HUES6 (cell line): ENCODE data around the gene KLHL10.
"Not testable (repeated sequence)": the region's sequence is repeated elsewhere in the genome, so short reads cannot be mapped to it uniquely, and the experiment has no call there.

Experiments
- H3K27ac ChIP-seq: 2 replicates; pipeline ENCODE4 v1.7.0; 2013; ENCODE audit warnings: low read depth, mild to moderate bottlenecking, low read length, inconsistent platforms
- H3K27me3 ChIP-seq: 2 replicates; pipeline ENCODE4 v1.6.1; 2013; ENCODE audit warnings: low read length; ENCODE audit not compliant: control insufficient read depth, insufficient read depth
- H3K36me3 ChIP-seq: 2 replicates; pipeline ENCODE4 v1.6.1; 2013; ENCODE audit warnings: low read length; ENCODE audit not compliant: control insufficient read depth, insufficient read depth
- H3K4me1 ChIP-seq: 2 replicates; pipeline ENCODE4 v1.6.1; 2013; ENCODE audit warnings: low read length; ENCODE audit not compliant: control insufficient read depth, insufficient read depth
- H3K4me3 ChIP-seq: 2 replicates; pipeline ENCODE4 v1.5.1; 2013; ENCODE audit warnings: low read depth, low read length
- H3K9ac ChIP-seq: one replicate; pipeline ENCODE4 v1.6.1; 2013; ENCODE audit warnings: mild to moderate bottlenecking, low read length
- H3K9me3 ChIP-seq: 2 replicates; pipeline ENCODE4 v1.6.1; 2013; ENCODE audit warnings: low read depth, low read length; ENCODE audit not compliant: control insufficient read depth, insufficient read depth

Gene KLHL10

GRCh38 chr17:41816637-41817320 lies 20.8 kb upstream of the KLHL10 start:
- Histone ChIP-seq H3K27ac (no peak overlapping the region), H3K9ac (no peak overlapping the region), H3K36me3 (peaks cover 38% of the 10 kb centered on the region), H3K27me3 (no peaks in the 10 kb centered on the region), H3K9me3 (no peaks in the 10 kb centered on the region), H3K4me1 (peaks cover 18% of the 10 kb centered on the region), H3K4me3 (no peak overlapping the region)

GRCh38 chr17:41818024-41818423 lies 19.6 kb upstream of the KLHL10 start:
- Histone ChIP-seq H3K4me3 (no peak overlapping the region), H3K36me3 (peaks cover 44% of the 10 kb centered on the region), H3K9ac (no peak overlapping the region), H3K27me3 (no peaks in the 10 kb centered on the region), H3K9me3 (no peaks in the 10 kb centered on the region), H3K27ac (no peak overlapping the region), H3K4me1 (peaks cover 18% of the 10 kb centered on the region)

GRCh38 chr17:41821776-41822175 lies 15.8 kb upstream of the KLHL10 start:
- Histone ChIP-seq H3K4me3 (no peak overlapping the region), H3K9ac (no peak overlapping the region), H3K27ac (no peak overlapping the region), H3K36me3 (peaks cover 64% of the 10 kb centered on the region), H3K9me3 (no peaks in the 10 kb centered on the region), H3K27me3 (no peaks in the 10 kb centered on the region), H3K4me1 (peaks cover 10% of the 10 kb centered on the region)

- no peak overlapping the region for H3K4me3 ChIP-seq
- H3K27ac ChIP-seq, result no peak overlapping the region
- H3K36me3 ChIP-seq, result peaks cover 60% of the 10 kb centered on the region
- no peaks in the 10 kb centered on the region for H3K9me3 ChIP-seq
- no peaks in the 10 kb centered on the region for H3K27me3 ChIP-seq
- H3K4me1 ChIP-seq, result peaks cover 10% of the 10 kb centered on the region
- no peak overlapping the region for H3K9ac ChIP-seq
These were observed 15.1 kb upstream of the KLHL10 start for GRCh38 chr17:41822216-41823140.

GRCh38 chr17:41823141-41823524 lies 14.5 kb upstream of the KLHL10 start:
- no peak overlapping the region for H3K27ac ChIP-seq
- no peak overlapping the region for H3K9ac ChIP-seq
- H3K36me3 ChIP-seq, result peaks cover 62% of the 10 kb centered on the region
- H3K4me3 ChIP-seq, result no peak overlapping the region
- H3K4me1 ChIP-seq, result peaks cover 10% of the 10 kb centered on the region
- H3K9me3 ChIP-seq, result no peaks in the 10 kb centered on the region
- no peaks in the 10 kb centered on the region for H3K27me3 ChIP-seq

- Histone ChIP-seq H3K27ac (no peak overlapping the region), H3K9ac (no peak overlapping the region), H3K27me3 (no peaks in the 10 kb centered on the region), H3K9me3 (no peaks in the 10 kb centered on the region), H3K4me1 (peaks cover 10% of the 10 kb centered on the region), H3K36me3 (peaks cover 61% of the 10 kb centered on the region), H3K4me3 (no peak overlapping the region)
These were observed 14.0 kb upstream of the KLHL10 start for GRCh38 chr17:41823580-41823979.

- H3K36me3 ChIP-seq, result peaks cover 64% of the 10 kb centered on the region
- no peaks in the 10 kb centered on the region for H3K9me3 ChIP-seq
- H3K27me3 ChIP-seq, result no peaks in the 10 kb centered on the region
- H3K4me1 ChIP-seq, result peaks cover 8% of the 10 kb centered on the region
- H3K27ac ChIP-seq, result no peak overlapping the region
- H3K9ac ChIP-seq, result no peak overlapping the region
- H3K4me3 ChIP-seq, result no peak overlapping the region
These were observed 13.5 kb upstream of the KLHL10 start for GRCh38 chr17:41824086-41824485.

- no peaks in the 10 kb centered on the region for H3K27me3 ChIP-seq
- H3K4me1 ChIP-seq, result no peaks in the 10 kb centered on the region
- no peak overlapping the region for H3K27ac ChIP-seq
- H3K36me3 ChIP-seq, result peaks cover 63% of the 10 kb centered on the region
- no peak overlapping the region for H3K9ac ChIP-seq
- no peaks in the 10 kb centered on the region for H3K9me3 ChIP-seq
- no peak overlapping the region for H3K4me3 ChIP-seq
These were observed 12.3 kb upstream of the KLHL10 start for GRCh38 chr17:41825175-41825845.

- not testable (repeated sequence) for H3K9ac ChIP-seq, H3K9me3 ChIP-seq, H3K27me3 ChIP-seq, H3K27ac ChIP-seq, H3K4me1 ChIP-seq, H3K4me3 ChIP-seq
- H3K36me3 ChIP-seq, result peaks cover 68% of the 10 kb centered on the region
These were observed 7.7 kb upstream of the KLHL10 start for GRCh38 chr17:41829961-41830360.

- Histone ChIP-seq H3K9ac (peak overlapping the region; percentile 46), H3K27me3 (peaks cover 5% of the 10 kb centered on the region; the same call in 1 of the 2 replicates), H3K27ac (no peak overlapping the region)
These were observed 2.3 kb upstream of the KLHL10 start for GRCh38 chr17:41835214-41835799.

More at GRCh38 chr17:41835214-41835799, 2.3 kb upstream of the KLHL10 start:
- Histone ChIP-seq H3K4me1 (peaks cover 8% of the 10 kb centered on the region; the same call in 1 of the 2 replicates), H3K36me3 (peaks cover 26% of the 10 kb centered on the region), H3K4me3 (peak overlapping the region; percentile 66), H3K9me3 (no peaks in the 10 kb centered on the region)
